Osteoblast (primary cell): ENCODE results near the gene OPN1SW. TPM values are rescaled to one million over a fixed set of nuclear protein-coding genes. Genes with fewer than 3 reads are reported as not detected.
A peak's percentile ranks its signal among the peaks of the same experiment; 100 is the strongest.

ENCODE experiments used
- DNase-seq: peaks from one replicate; pipeline ENCODE4 v3.0.0; 2011; ENCODE audit warnings: low spot score, mixed read lengths; ENCODE audit not compliant: insufficient read length; ENCODE audit errors: missing footprints
- H2AFZ ChIP-seq: 2 replicates; pipeline ENCODE4 v1.6.0; 2011; ENCODE audit warnings: mild to moderate bottlenecking, low read length
- H3K27ac ChIP-seq: 2 replicates; pipeline ENCODE4 v1.5.1; 2011; ENCODE audit warnings: mild to moderate bottlenecking, low read depth, low read length, moderate library complexity
- H3K27me3 ChIP-seq: 2 replicates; pipeline ENCODE4 v1.6.0; 2012; ENCODE audit warnings: mild to moderate bottlenecking, control low read depth, inconsistent platforms, low read length, moderate library complexity; ENCODE audit not compliant: insufficient read depth
- H3K36me3 ChIP-seq: 2 replicates; pipeline ENCODE4 v1.5.1; 2011; ENCODE audit warnings: mild to moderate bottlenecking, low read length, control low read depth, moderate library complexity; ENCODE audit not compliant: insufficient read depth
- H3K4me1 ChIP-seq: 2 replicates; pipeline ENCODE4 v1.5.1; 2011; ENCODE audit warnings: mild to moderate bottlenecking, low read length, control low read depth, moderate library complexity; ENCODE audit not compliant: insufficient read depth
- H3K4me2 ChIP-seq: 2 replicates; pipeline ENCODE4 v1.6.0; 2011; ENCODE audit warnings: mild to moderate bottlenecking, low read length; ENCODE audit not compliant: insufficient read depth
- H3K4me3 ChIP-seq: fragments of 200-600 bp; sonication (generic); 3 replicates; pipeline ENCODE4 v1.5.1; 2012; ENCODE audit warnings: mild to moderate bottlenecking, low read length, inconsistent platforms; ENCODE audit not compliant: insufficient read depth
- H3K79me2 ChIP-seq: 2 replicates; pipeline ENCODE4 v1.6.0; 2012; ENCODE audit warnings: mild to moderate bottlenecking, low read length, control low read depth, inconsistent platforms; ENCODE audit not compliant: insufficient read depth
- H3K9me3 ChIP-seq: 2 replicates; pipeline ENCODE4 v1.5.1; 2011; ENCODE audit warnings: low read depth, low read length, control low read depth
- H4K20me1 ChIP-seq: 2 replicates; pipeline ENCODE4 v1.6.0; 2012; ENCODE audit warnings: mild to moderate bottlenecking, low read length, control low read depth; ENCODE audit not compliant: insufficient read depth
- CTCF ChIP-seq: IDR thresholded peaks from 2 replicates; pipeline ENCODE4 v1.5.1; 2011; ENCODE audit warnings: mild to moderate bottlenecking, low read depth, low read length, moderate library complexity; ENCODE audit errors: extremely low read depth
- total RNA-seq: library from RNA; depleted of rRNA; stranded (reverse); fragments of >200 nt; gene quantifications from 2 replicates; pipeline ENCODE4 v1.2.3, GENCODE V29; 2012

The OPN1SW gene
- total RNA-seq, 1 donor, result not detected

GRCh38 chr7:128740996-128741395 lies 34.6 kb downstream of the OPN1SW start:
- Histone ChIP-seq H3K27me3 (no peaks in the 10 kb centered on the region), H4K20me1 (peaks cover 57% of the 10 kb centered on the region), H3K79me2 (peaks cover 68% of the 10 kb centered on the region), H3K36me3 (peaks cover 10% of the 10 kb centered on the region), H3K27ac (peak overlapping the region; percentile 99), H3K4me2 (peak overlapping the region; percentile 82), H2AFZ (no peak overlapping the region), H3K4me3 (peak overlapping the region; percentile 95), H3K4me1 (peaks cover 50% of the 10 kb centered on the region), H3K9me3 (no peaks in the 10 kb centered on the region)
- TF ChIP-seq CTCF, result no peak
- no peak for DNase-seq

GRCh38 chr7:128739990-128740682 lies 35.5 kb downstream of the OPN1SW start:
- Histone ChIP-seq H3K79me2 (peaks cover 60% of the 10 kb centered on the region), H2AFZ (no peak overlapping the region), H4K20me1 (peaks cover 48% of the 10 kb centered on the region), H3K4me3 (peak overlapping the region; percentile 95), H3K27me3 (no peaks in the 10 kb centered on the region), H3K9me3 (no peaks in the 10 kb centered on the region), H3K27ac (peak overlapping the region; percentile 99), H3K4me1 (peaks cover 50% of the 10 kb centered on the region), H3K36me3 (peaks cover 10% of the 10 kb centered on the region), H3K4me2 (peak overlapping the region; percentile 82)
- no peak for TF ChIP-seq CTCF
- peak; percentile 66 for DNase-seq

- H3K4me3 ChIP-seq, result peak within 1 kb of the TSS; percentile 95
- peaks cover 45% of the 10 kb centered on the region for H3K4me1 ChIP-seq
- H3K27me3 ChIP-seq, result no peaks in the 10 kb centered on the region
- H3K79me2 ChIP-seq, result peaks cover 51% of the 10 kb centered on the region
- peak; percentile 98 for DNase-seq
- peaks cover 10% of the 10 kb centered on the region for H3K36me3 ChIP-seq
- H4K20me1 ChIP-seq, result peaks cover 40% of the 10 kb centered on the region
- H2AFZ ChIP-seq, result peak within 1 kb of the TSS; percentile 80
- TF ChIP-seq CTCF, result no peak
- H3K4me2 ChIP-seq, result peak within 1 kb of the TSS; percentile 88
- H3K27ac ChIP-seq, result peak within 1 kb of the TSS; percentile 99
- H3K9me3 ChIP-seq, result no peaks in the 10 kb centered on the region
Observed at GRCh38 chr7:128739048-128739962, 36.3 kb downstream of the OPN1SW start, which contains the start of gene CALU. Gene CALU, plus strand, starts transcription at chr7:128739359. Its CDS starts 9,225 bp downstream, at chr7:128748584.
